Measurements from ENCODE around the gene CDH20. TPM values are rescaled to one million over a fixed set of nuclear protein-coding genes. Genes with fewer than 3 reads are reported as not detected.

The CDH20 gene
- total RNA-seq, 1 experiment from 2014 or later: not detected

DNA sequence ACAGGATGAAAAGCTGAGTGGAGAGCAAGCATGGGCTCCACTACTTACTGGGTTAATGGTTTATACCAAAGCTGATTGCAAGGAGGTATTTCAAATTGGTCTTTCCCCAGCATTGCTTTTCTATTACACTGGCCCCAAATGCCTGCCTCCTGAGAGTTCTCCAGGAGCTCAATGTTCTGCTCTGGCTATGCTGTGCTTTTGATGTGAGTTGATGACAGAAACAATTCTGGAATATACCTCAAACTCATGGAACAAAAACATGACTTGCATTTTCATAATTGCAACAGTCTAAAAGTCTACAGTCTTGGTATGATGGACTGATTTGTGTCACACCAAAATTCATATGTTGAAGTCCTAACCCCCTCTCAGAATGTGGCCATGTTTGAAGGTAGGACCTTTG lies 258.0 kb downstream of the CDH20 start:
- no peak overlapping the region for H3K9ac ChIP-seq (ENCODE audit: low read length)
- no peak overlapping the region for H3K4me3 ChIP-seq (ENCODE audit: low read length)
- H3K79me2 ChIP-seq (ENCODE audit: low read length): no peaks in the 10 kb centered on the region
- no peaks in the 10 kb centered on the region for H3K4me1 ChIP-seq (ENCODE audit: low read length)
- H4K20me1 ChIP-seq (ENCODE audit: insufficient read depth, low read depth, low read length): no peaks in the 10 kb centered on the region
- H3K9me2 ChIP-seq (replicated peaks; ENCODE audit: insufficient read depth, low read length): no peaks in the 10 kb centered on the region
- DNase-seq: no peak
- no peaks in the 10 kb centered on the region for H3K36me3 ChIP-seq (ENCODE audit: insufficient read depth, low read length)
- H3K4me2 ChIP-seq (ENCODE audit: low read depth, low read length, poor library complexity, severe bottlenecking): no peak overlapping the region
- H3K27ac ChIP-seq (ENCODE audit: low read length): no peak overlapping the region
- H3K27me3 ChIP-seq (ENCODE audit: low read length): no peaks in the 10 kb centered on the region
- H2AFZ ChIP-seq (ENCODE audit: low read length): no peak overlapping the region
- no peaks in the 10 kb centered on the region for H3K9me3 ChIP-seq (ENCODE audit: low read length)

DNA sequence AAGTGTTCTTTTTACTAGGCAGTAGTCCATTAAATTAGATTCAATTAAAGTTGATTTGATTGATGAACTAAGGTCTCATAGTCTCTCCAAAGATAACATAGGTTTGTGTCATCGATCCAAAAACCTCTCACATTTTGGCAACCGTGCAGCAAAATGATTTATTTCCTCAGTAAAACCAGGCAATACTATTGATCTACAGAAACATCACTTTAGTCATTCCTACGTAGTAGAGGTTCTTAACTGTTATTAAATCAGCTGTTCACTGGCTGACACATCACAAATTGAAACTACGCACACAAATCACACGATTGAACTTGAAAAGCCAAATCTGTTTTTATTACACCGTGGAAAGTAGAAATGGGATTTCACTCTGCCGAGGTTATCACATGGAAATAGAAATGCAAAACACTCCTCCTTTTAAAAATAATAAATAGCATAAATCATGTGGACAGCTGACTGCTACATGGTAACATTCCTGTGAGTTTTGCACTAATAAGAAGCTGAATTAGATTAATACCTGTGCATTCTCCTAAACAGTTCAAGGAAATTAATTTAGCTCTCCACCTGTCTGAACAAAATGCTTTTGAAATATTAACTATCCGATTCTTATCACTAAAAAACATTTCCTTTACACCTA lies 262.5 kb downstream of the CDH20 start:
- Histone ChIP-seq H3K27me3 (ENCODE audit: low read length) (no peaks in the 10 kb centered on the region), H3K9me2 (replicated peaks; ENCODE audit: insufficient read depth, low read length) (no peaks in the 10 kb centered on the region), H3K4me2 (ENCODE audit: low read depth, low read length, poor library complexity, severe bottlenecking) (no peak overlapping the region), H2AFZ (ENCODE audit: low read length) (no peak overlapping the region), H4K20me1 (ENCODE audit: insufficient read depth, low read depth, low read length) (no peaks in the 10 kb centered on the region), H3K4me1 (ENCODE audit: low read length) (no peaks in the 10 kb centered on the region), H3K79me2 (ENCODE audit: low read length) (no peaks in the 10 kb centered on the region), H3K4me3 (ENCODE audit: low read length) (no peak overlapping the region), H3K27ac (ENCODE audit: low read length) (no peak overlapping the region), H3K36me3 (ENCODE audit: insufficient read depth, low read length) (no peaks in the 10 kb centered on the region), H3K9me3 (ENCODE audit: low read length) (no peaks in the 10 kb centered on the region), H3K9ac (ENCODE audit: low read length) (no peak overlapping the region)
- DNase-seq: no peak

DNA sequence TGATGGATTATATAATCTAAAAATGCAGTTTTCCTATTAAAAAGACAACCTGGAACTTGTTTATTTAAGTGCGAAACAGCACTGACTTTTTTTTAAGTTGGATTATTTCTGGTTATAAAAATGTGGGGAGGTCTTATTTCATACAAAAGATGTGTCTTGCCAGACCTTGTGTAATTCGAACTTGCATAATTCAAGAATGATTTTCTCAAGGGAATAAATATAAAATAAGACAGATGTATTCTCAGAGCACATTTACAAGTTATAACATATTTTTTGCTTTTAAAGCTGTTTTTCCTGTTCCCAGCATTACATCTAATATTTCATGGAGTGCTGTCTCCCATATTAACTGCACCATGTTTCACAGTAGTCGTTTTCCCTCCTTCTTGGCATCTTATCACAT lies 263.1 kb downstream of the CDH20 start:
- Histone ChIP-seq H3K4me1 (ENCODE audit: low read length) (no peaks in the 10 kb centered on the region), H3K9me3 (ENCODE audit: low read length) (no peaks in the 10 kb centered on the region), H3K4me2 (ENCODE audit: low read depth, low read length, poor library complexity, severe bottlenecking) (no peak overlapping the region), H3K27ac (ENCODE audit: low read length) (no peak overlapping the region), H3K79me2 (ENCODE audit: low read length) (no peaks in the 10 kb centered on the region), H3K9me2 (replicated peaks; ENCODE audit: insufficient read depth, low read length) (no peaks in the 10 kb centered on the region), H3K9ac (ENCODE audit: low read length) (no peak overlapping the region), H3K36me3 (ENCODE audit: insufficient read depth, low read length) (no peaks in the 10 kb centered on the region), H2AFZ (ENCODE audit: low read length) (no peak overlapping the region), H3K4me3 (ENCODE audit: low read length) (no peak overlapping the region), H4K20me1 (ENCODE audit: insufficient read depth, low read depth, low read length) (no peaks in the 10 kb centered on the region), H3K27me3 (ENCODE audit: low read length) (no peaks in the 10 kb centered on the region)
- DNase-seq: no peak

DNA sequence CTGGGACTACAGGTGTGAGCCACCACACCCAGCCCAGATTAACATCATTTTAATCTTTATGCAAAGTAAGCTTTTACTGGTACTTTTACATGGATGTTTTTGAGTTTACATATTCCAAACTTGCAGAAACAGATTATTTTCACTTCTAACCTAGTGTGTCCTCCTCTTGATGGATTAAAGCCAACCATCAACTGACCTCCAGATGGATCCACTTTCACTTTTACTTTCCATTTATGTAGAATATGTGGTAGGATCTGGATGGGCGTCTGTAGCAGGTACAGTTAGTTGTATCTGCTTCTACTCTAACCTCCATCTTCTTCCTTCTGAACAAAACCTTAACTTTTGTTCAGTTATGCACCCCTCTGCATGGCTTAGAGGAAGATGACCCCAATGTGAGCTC lies 264.1 kb downstream of the CDH20 start:
- no peak overlapping the region for H3K27ac ChIP-seq (ENCODE audit: low read length)
- H3K9ac ChIP-seq (ENCODE audit: low read length): no peak overlapping the region
- H3K9me3 ChIP-seq (ENCODE audit: low read length): no peaks in the 10 kb centered on the region
- no peak overlapping the region for H3K4me2 ChIP-seq (ENCODE audit: low read depth, low read length, poor library complexity, severe bottlenecking)
- no peak overlapping the region for H2AFZ ChIP-seq (ENCODE audit: low read length)
- no peak for DNase-seq
- H3K4me1 ChIP-seq (ENCODE audit: low read length): no peaks in the 10 kb centered on the region
- no peaks in the 10 kb centered on the region for H3K27me3 ChIP-seq (ENCODE audit: low read length)
- no peak overlapping the region for H3K4me3 ChIP-seq (ENCODE audit: low read length)
- no peaks in the 10 kb centered on the region for H4K20me1 ChIP-seq (ENCODE audit: insufficient read depth, low read depth, low read length)
- H3K36me3 ChIP-seq (ENCODE audit: insufficient read depth, low read length): no peaks in the 10 kb centered on the region
- H3K9me2 ChIP-seq (replicated peaks; ENCODE audit: insufficient read depth, low read length): no peaks in the 10 kb centered on the region
- H3K79me2 ChIP-seq (ENCODE audit: low read length): no peaks in the 10 kb centered on the region

DNA sequence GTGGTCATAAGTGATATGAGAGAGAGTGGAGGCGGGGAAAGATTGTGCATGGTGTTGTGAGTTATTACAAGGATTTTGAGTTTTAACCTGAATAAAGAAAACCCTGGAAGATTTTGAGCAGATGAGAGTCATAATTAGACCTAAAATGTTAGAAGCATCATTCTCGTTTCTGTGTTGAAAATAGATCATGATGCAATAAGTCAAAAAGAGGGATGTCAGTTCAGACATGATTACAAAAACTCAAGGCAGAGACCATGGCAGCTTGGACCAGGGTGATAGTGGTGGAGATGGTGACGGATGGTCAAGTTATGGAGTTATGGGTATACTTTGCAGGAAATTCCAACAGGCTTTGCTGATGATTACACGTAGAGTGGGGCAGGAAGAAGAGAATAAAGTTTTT lies 267.2 kb downstream of the CDH20 start:
- Histone ChIP-seq H3K9me3 (ENCODE audit: low read length) (no peaks in the 10 kb centered on the region), H3K27me3 (ENCODE audit: low read length) (no peaks in the 10 kb centered on the region), H3K27ac (ENCODE audit: low read length) (no peak overlapping the region), H3K79me2 (ENCODE audit: low read length) (no peaks in the 10 kb centered on the region), H2AFZ (ENCODE audit: low read length) (no peak overlapping the region), H3K36me3 (ENCODE audit: insufficient read depth, low read length) (no peaks in the 10 kb centered on the region), H3K4me3 (ENCODE audit: low read length) (no peak overlapping the region), H4K20me1 (ENCODE audit: insufficient read depth, low read depth, low read length) (no peaks in the 10 kb centered on the region), H3K4me2 (ENCODE audit: low read depth, low read length, poor library complexity, severe bottlenecking) (no peak overlapping the region), H3K4me1 (ENCODE audit: low read length) (no peaks in the 10 kb centered on the region), H3K9me2 (replicated peaks; ENCODE audit: insufficient read depth, low read length) (no peaks in the 10 kb centered on the region), H3K9ac (ENCODE audit: low read length) (no peak overlapping the region)
- DNase-seq: no peak

DNA sequence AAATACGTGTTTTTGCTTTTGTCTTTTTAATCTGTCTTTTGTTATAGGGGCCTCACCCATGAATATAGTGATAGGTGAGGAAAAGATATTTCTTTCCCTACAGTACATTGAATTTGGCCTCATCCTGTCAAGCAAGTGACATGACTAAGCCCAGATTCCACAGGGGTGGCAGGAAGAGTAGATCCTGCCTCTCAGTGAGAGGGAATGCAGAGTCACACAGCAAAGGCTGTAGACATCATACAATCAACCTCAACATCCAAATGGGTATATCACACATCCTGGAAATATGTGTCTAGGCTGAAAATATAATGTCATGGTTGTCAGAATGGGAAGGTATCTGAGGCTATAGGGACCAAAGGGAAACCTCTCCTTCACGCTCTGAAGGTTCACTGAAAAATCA lies 269.6 kb downstream of the CDH20 start:
- DNase-seq: no peak
- Histone ChIP-seq H3K36me3 (ENCODE audit: insufficient read depth, low read length) (no peaks in the 10 kb centered on the region), H3K4me3 (ENCODE audit: low read length) (no peak overlapping the region), H3K27me3 (ENCODE audit: low read length) (no peaks in the 10 kb centered on the region), H3K4me2 (ENCODE audit: low read depth, low read length, poor library complexity, severe bottlenecking) (no peak overlapping the region), H2AFZ (ENCODE audit: low read length) (no peak overlapping the region), H3K9ac (ENCODE audit: low read length) (no peak overlapping the region), H3K9me2 (replicated peaks; ENCODE audit: insufficient read depth, low read length) (no peaks in the 10 kb centered on the region), H3K9me3 (ENCODE audit: low read length) (no peaks in the 10 kb centered on the region), H4K20me1 (ENCODE audit: insufficient read depth, low read depth, low read length) (no peaks in the 10 kb centered on the region), H3K79me2 (ENCODE audit: low read length) (no peaks in the 10 kb centered on the region), H3K27ac (ENCODE audit: low read length) (no peak overlapping the region), H3K4me1 (ENCODE audit: low read length) (no peaks in the 10 kb centered on the region)

Small RNA genes lying within 50 kb of the gene (small RNA-seq; reads per million reads assigned to genes)
- gene RNU6-116P: 0.16 reads per million

Data from Karpas-422 (cell line).